ENCODE measurements around the gene ADPRS.

Gene ADPRS

DNA sequence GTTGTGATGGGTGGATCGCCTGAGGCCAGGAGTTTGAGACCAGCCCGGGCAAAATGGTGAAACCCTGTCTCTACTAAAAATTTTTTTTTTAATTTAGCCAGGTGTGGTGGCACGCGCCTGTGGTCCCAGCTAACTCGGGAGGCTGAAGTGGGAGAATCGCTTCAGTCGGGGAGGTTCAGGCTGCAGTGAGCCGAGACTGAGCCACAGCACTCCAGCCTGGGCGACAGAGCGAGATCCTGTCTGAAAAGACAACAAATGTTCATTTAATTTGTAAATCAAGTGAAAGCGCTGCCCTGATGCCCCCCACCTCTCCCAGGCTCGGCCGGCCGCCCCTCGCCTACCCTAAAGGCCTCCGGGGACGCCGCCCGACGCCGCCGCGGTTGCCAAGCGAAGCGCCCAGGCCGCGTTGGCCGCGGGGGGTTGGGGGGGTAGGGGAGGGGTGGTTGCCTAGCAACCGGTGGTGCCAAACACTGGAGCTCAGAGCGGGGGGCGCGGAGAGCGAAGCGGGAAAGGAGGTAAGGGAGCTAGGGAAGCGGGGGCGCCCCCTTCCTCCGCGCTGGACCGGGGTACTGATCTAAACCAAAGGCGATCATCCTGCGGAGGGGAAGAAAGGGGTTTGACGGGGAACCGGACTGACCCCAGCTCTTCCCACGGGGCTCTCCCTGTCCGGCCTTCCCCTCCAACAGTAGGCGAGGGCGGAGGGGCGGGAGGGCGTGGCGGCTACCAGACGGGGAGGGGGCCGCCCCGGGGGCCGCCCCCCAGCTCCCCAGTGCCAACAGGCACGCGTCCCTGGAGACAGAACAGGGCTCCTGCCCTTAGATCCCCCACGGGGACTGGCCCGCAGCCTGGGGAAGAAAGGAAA, 4.8 kb upstream of the ADPRS start, which contains the start of gene TEKT2:
TSS of gene TEKT2 (plus strand) at position 460 of the 862 bp plus-strand sequence. CDS start 828 bp downstream, outside the sequence.
- Histone ChIP-seq H3K4me2 (ENCODE audit: low read length) (peak within 1 kb of the TSS; percentile 53), H3K9me3 (ENCODE audit: control insufficient read depth, low read length) (no peaks in the 10 kb centered on the region), H3K79me2 (no peaks in the 10 kb centered on the region), H3K27ac (no peak within 1 kb of the TSS), H2AFZ (peak within 1 kb of the TSS; percentile 95), H3K36me3 (ENCODE audit: control insufficient read depth, insufficient read depth, low read length) (no peaks in the 10 kb centered on the region), H3K4me1 (no peaks in the 10 kb centered on the region), H3K27me3 (ENCODE audit: control insufficient read depth, insufficient read depth, low read length) (no peaks in the 10 kb centered on the region), H3K4me3 (ENCODE audit: low read depth, low read length) (no peak within 1 kb of the TSS), H3K9ac (no peak within 1 kb of the TSS)
- TF ChIP-seq, protein P1, sequence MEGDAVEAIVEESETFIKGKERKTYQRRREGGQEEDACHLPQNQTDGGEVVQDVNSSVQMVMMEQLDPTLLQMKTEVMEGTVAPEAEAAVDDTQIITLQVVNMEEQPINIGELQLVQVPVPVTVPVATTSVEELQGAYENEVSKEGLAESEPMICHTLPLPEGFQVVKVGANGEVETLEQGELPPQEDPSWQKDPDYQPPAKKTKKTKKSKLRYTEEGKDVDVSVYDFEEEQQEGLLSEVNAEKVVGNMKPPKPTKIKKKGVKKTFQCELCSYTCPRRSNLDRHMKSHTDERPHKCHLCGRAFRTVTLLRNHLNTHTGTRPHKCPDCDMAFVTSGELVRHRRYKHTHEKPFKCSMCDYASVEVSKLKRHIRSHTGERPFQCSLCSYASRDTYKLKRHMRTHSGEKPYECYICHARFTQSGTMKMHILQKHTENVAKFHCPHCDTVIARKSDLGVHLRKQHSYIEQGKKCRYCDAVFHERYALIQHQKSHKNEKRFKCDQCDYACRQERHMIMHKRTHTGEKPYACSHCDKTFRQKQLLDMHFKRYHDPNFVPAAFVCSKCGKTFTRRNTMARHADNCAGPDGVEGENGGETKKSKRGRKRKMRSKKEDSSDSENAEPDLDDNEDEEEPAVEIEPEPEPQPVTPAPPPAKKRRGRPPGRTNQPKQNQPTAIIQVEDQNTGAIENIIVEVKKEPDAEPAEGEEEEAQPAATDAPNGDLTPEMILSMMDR (IDR thresholded peaks at IDR 0.05), result no peak

DNA sequence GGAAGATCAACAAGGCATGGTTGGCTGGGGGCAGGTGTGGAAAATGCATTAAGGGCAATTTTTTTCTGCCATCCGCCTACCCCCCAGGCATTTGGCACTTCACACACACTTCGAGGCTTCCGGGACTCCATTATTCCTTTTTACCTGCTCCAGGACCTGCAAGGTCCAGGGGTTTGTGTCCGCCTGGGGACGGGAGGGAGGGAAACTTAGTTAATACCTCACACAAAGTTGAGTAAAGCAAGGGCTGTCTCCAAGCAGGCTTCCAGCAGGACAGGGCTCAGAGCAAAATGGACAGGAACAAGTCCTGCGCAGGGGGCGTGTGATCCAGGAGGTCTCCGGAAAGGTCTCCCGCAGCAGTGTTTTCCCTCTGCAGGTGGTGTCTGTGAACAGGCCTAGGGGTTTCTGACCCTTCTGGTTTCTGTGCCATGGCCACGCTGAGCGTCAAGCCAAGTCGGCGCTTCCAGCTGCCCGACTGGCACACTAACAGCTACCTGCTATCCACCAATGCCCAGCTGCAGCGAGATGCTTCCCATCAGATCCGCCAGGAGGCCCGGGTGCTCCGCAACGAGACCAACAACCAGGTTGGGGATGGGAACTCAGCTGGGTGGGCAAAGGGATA, 4.1 kb upstream of the ADPRS start:
- Histone ChIP-seq H3K4me3 (ENCODE audit: low read depth, low read length) (no peak overlapping the region), H3K27ac (no peak overlapping the region), H3K9ac (no peak overlapping the region), H3K4me1 (no peaks in the 10 kb centered on the region), H2AFZ (peak overlapping the region; percentile 95), H3K79me2 (no peaks in the 10 kb centered on the region), H3K27me3 (ENCODE audit: control insufficient read depth, insufficient read depth, low read length) (no peaks in the 10 kb centered on the region), H3K4me2 (ENCODE audit: low read length) (peak overlapping the region; percentile 53), H3K36me3 (ENCODE audit: control insufficient read depth, insufficient read depth, low read length) (no peaks in the 10 kb centered on the region), H3K9me3 (ENCODE audit: control insufficient read depth, low read length) (no peaks in the 10 kb centered on the region)
- TF ChIP-seq, protein P1 (IDR thresholded peaks at IDR 0.05), result no peak

DNA sequence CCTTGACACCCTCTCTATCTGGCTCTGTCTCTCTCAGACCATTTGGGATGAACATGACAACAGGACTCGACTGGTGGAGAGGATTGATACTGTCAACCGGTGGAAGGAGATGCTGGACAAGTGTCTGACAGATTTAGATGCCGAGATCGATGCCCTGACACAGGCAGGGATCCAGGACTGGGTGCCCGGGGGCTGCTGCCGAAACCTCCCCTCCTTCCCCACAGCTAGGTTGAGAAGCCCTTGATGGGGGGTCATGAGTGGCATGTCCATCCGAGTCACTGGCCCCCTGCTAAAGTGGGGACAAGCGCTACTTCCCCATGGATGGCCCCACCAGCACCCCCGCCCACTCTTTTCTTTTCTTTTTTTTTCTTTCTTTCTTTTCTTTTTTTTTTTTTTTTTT, 3.6 kb upstream of the ADPRS start:
- TF ChIP-seq, protein P1 (IDR thresholded peaks at IDR 0.05), result no peak
- Histone ChIP-seq H3K27me3 (ENCODE audit: control insufficient read depth, insufficient read depth, low read length) (no peaks in the 10 kb centered on the region), H3K4me2 (ENCODE audit: low read length) (no peak overlapping the region), H3K4me3 (ENCODE audit: low read depth, low read length) (no peak overlapping the region), H3K9ac (no peak overlapping the region), H3K79me2 (no peaks in the 10 kb centered on the region), H3K9me3 (ENCODE audit: control insufficient read depth, low read length) (no peaks in the 10 kb centered on the region), H3K4me1 (no peaks in the 10 kb centered on the region), H2AFZ (no peak overlapping the region), H3K27ac (no peak overlapping the region), H3K36me3 (ENCODE audit: control insufficient read depth, insufficient read depth, low read length) (no peaks in the 10 kb centered on the region)

DNA sequence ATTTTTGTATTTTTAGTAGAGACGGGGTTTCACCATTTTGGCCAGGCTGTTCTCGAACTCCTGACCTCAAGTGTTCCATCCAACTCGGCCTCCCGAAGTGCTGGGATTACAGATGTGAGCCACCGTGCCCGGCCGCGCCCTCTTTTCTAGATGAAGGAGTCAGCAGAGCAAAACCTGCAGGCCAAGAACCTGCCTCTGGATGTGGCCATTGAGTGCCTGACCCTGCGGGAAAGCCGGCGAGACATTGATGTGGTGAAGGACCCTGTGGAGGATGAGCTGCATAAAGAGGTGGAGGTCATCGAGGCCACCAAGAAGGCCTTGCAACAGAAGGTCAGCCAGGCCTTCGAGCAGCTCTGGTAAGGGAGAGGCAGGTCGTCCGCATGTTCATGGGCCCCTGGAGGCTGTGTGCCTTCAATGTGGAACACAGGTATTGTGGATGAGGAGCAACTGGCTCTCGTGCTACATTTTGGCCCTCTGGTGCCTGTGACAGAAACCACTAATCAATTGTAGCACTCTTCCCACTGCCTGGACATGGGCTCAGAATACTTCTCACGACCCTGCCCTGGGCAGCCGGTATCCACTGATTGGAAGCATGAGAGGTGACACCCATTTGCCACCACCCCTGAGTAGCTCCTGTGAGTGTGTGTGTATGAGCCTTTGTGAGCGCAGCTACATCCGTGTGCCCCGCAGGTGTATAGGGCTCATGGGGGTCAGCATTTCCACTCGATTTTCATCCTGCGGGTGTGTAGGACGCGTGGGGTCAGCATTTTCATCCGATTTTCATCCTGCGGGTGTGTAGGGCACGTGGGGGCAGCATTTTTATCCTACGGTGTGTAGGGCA, 2.8 kb upstream of the ADPRS start:
- Histone ChIP-seq H3K4me1 (no peaks in the 10 kb centered on the region), H3K4me2 (ENCODE audit: low read length) (no peak overlapping the region), H3K27ac (no peak overlapping the region), H3K36me3 (ENCODE audit: control insufficient read depth, insufficient read depth, low read length) (no peaks in the 10 kb centered on the region), H3K9ac (no peak overlapping the region), H2AFZ (no peak overlapping the region), H3K27me3 (ENCODE audit: control insufficient read depth, insufficient read depth, low read length) (no peaks in the 10 kb centered on the region), H3K4me3 (ENCODE audit: low read depth, low read length) (no peak overlapping the region), H3K9me3 (ENCODE audit: control insufficient read depth, low read length) (no peaks in the 10 kb centered on the region), H3K79me2 (no peaks in the 10 kb centered on the region)
- TF ChIP-seq, protein P1 (IDR thresholded peaks at IDR 0.05), result no peak
